Keratinocyte (primary cell): ENCODE measurements around the gene SDF4. TPM values are rescaled to one million over a fixed set of nuclear protein-coding genes. Genes with fewer than 3 reads are reported as not detected.

Experiments
- DNase-seq: peaks from one replicate; pipeline ENCODE4 v3.0.0-alpha.2; 2011; ENCODE audit warnings: low read depth, missing footprints, low spot score
- FAIRE-seq: peaks from 2 replicates; lab custom pipeline; 2011; peaks lifted over from hg19 to GRCh38; lab: Jason Lieb, UNC
- H2AFZ ChIP-seq: 2 replicates; pipeline ENCODE4 v1.6.0; 2012; ENCODE audit warnings: low read length, control low read depth, inconsistent platforms; ENCODE audit not compliant: control insufficient read depth
- H3K27ac ChIP-seq: 2 replicates; pipeline ENCODE4 v1.5.1; 2011; ENCODE audit warnings: low read length; ENCODE audit not compliant: control insufficient read depth, insufficient read depth
- H3K27me3 ChIP-seq: 3 replicates; pipeline ENCODE4 v1.6.0; 2011; ENCODE audit warnings: low read length; ENCODE audit not compliant: control insufficient read depth, insufficient read depth; ENCODE audit errors: extremely low read depth
- H3K36me3 ChIP-seq, 2 experiments: 2 replicates in 1 of 2; 3 replicates in 1 of 2; pipeline ENCODE4 v1.5.1; 2011; ENCODE audit warnings: low read length in 2 of 2, mild to moderate bottlenecking in 1 of 2; ENCODE audit not compliant: control insufficient read depth in 2 of 2, insufficient read depth in 2 of 2; ENCODE audit errors: extremely low read depth in 1 of 2
- H3K4me1 ChIP-seq: 3 replicates; pipeline ENCODE4 v1.5.1; 2011; ENCODE audit warnings: low read length; ENCODE audit not compliant: control insufficient read depth, insufficient read depth; ENCODE audit errors: extremely low read depth
- H3K4me2 ChIP-seq: 3 replicates; pipeline ENCODE4 v1.6.0; 2011; ENCODE audit warnings: low read depth, low read length; ENCODE audit not compliant: control insufficient read depth, insufficient read depth; ENCODE audit errors: extremely low read depth
- H3K4me3 ChIP-seq, 3 experiments: fragments of 200-600 bp in 1 of 3; sonication (generic) in 1 of 3; 2 replicates in 2 of 3; 3 replicates in 1 of 3; pipeline ENCODE4 v1.5.1; 2011 to 2016; ENCODE audit warnings: low read length in 3 of 3, mild to moderate bottlenecking in 3 of 3, control low read depth in 2 of 3, inconsistent platforms in 1 of 3, low read depth in 1 of 3, mixed read lengths in 1 of 3, mixed run types in 1 of 3, moderate library complexity in 1 of 3; ENCODE audit not compliant: control insufficient read depth in 2 of 3, insufficient read depth in 2 of 3; ENCODE audit errors: extremely low read depth in 1 of 3
- H3K79me2 ChIP-seq: 2 replicates; pipeline ENCODE4 v1.6.0; 2012; ENCODE audit warnings: low read length; ENCODE audit not compliant: control insufficient read depth, insufficient read depth
- H3K9ac ChIP-seq: 3 replicates; pipeline ENCODE4 v1.6.0; 2011; ENCODE audit warnings: low read length; ENCODE audit not compliant: control insufficient read depth, insufficient read depth; ENCODE audit errors: extremely low read depth
- H3K9me1 ChIP-seq: 3 replicates; pipeline ENCODE4 v1.6.0; 2011; ENCODE audit warnings: low read length; ENCODE audit not compliant: control insufficient read depth, insufficient read depth; ENCODE audit errors: extremely low read depth
- H3K9me3 ChIP-seq: 2 replicates; pipeline ENCODE4 v1.5.1; 2012; ENCODE audit warnings: low read depth, low read length; ENCODE audit not compliant: control insufficient read depth
- H4K20me1 ChIP-seq: 3 replicates; pipeline ENCODE4 v1.6.0; 2011; ENCODE audit warnings: low read length; ENCODE audit not compliant: control insufficient read depth, insufficient read depth; ENCODE audit errors: extremely low read depth
- EZH2 ChIP-seq: IDR thresholded peaks from one replicate; pipeline ENCODE4 v1.6.1; 2012; ENCODE audit warnings: inconsistent platforms, mild to moderate bottlenecking, low read length, moderate library complexity
- dilution Hi-C: fragments of 300-500 bp; cut with MboI; formaldehyde crosslinking; loops from one replicate; pipeline ENCODE4 v1.7.0; 2020; ENCODE audit warnings: low sequenced_read_pairs; ENCODE audit not compliant: extremely low pct_ligation_motif_present
- polyA plus RNA-seq, 5 experiments: library from polyadenylated mRNA; depleted of rRNA in 3 of 5; stranded (reverse) in 3 of 5; stranded (forward) in 1 of 5; unstranded in 1 of 5; fragments of >200 nt; gene quantifications; 1 replicate in 1 of 5; 2 replicates in 3 of 5; 3 replicates in 1 of 5; pipeline versions ENCODE4 v1.2.1 to v1.2.3, GENCODE V29; 2011 to 2012; ENCODE audit warnings: missing spikeins in 2 of 5, low read depth in 1 of 5, low replicate concordance in 1 of 5
- TF ChIP-seq, protein P1 (sequence below), 3 experiments: IDR thresholded peaks in 1 of 3; conservative IDR thresholded peaks in 1 of 3; optimal IDR thresholded peaks in 1 of 3; 2 replicates in 2 of 3; 3 replicates in 1 of 3; pipeline versions ENCODE3 to v1.5.1; 2011; ENCODE audit warnings: low read length in 3 of 3, mild to moderate bottlenecking in 3 of 3, moderate library complexity in 2 of 3, control low read depth in 1 of 3, inconsistent platforms in 1 of 3; ENCODE audit not compliant: insufficient read depth in 2 of 3; ENCODE audit errors: extremely low read depth in 1 of 3

The SDF4 gene
- polyA plus RNA-seq, 1 donor (not counting 4 experiments of a cell fraction or from before 2014, with no cell fraction given): 66.3 TPM

DNA sequence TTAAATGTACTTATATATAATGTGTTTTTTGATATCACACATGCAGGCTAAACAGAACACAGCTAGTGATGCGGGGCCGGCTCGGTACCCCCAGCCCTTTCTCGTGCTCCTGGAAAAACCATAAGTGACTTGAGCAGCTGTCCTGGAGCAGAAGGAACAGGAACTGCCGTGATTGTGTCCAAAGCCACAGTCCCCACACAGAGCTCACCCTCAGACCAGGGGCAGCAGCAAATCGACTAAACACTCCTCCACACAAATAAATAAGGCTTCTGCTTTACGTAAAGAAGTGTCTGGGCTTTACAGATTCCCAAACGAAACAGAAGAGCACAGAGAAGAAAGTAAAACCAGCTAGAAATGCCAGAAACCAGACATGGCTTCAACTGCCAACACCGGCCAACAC lies 32.2 kb upstream of the SDF4 start:
- Histone ChIP-seq H3K4me3 (no peak overlapping the region), H3K36me3 (peaks cover 39 to 40% of the 10 kb centered on the region in 2 experiments), H4K20me1 (peaks cover 15% of the 10 kb centered on the region), H3K27me3 (no peaks in the 10 kb centered on the region), H3K4me1 (peaks cover 11% of the 10 kb centered on the region), H3K9me1 (no peaks in the 10 kb centered on the region), H3K9me3 (no peaks in the 10 kb centered on the region), H3K27ac (peak overlapping the region; percentile 20), H3K4me2 (no peak overlapping the region), H3K79me2 (peaks cover 34% of the 10 kb centered on the region), H2AFZ (no peak overlapping the region), H3K9ac (peak overlapping the region; percentile 22)
- FAIRE-seq (no peak), DNase-seq (no peak)
- no peak for TF ChIP-seq EZH2
- TF ChIP-seq, protein P1, sequence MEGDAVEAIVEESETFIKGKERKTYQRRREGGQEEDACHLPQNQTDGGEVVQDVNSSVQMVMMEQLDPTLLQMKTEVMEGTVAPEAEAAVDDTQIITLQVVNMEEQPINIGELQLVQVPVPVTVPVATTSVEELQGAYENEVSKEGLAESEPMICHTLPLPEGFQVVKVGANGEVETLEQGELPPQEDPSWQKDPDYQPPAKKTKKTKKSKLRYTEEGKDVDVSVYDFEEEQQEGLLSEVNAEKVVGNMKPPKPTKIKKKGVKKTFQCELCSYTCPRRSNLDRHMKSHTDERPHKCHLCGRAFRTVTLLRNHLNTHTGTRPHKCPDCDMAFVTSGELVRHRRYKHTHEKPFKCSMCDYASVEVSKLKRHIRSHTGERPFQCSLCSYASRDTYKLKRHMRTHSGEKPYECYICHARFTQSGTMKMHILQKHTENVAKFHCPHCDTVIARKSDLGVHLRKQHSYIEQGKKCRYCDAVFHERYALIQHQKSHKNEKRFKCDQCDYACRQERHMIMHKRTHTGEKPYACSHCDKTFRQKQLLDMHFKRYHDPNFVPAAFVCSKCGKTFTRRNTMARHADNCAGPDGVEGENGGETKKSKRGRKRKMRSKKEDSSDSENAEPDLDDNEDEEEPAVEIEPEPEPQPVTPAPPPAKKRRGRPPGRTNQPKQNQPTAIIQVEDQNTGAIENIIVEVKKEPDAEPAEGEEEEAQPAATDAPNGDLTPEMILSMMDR (optimal IDR thresholded peaks at IDR 0.05 in 1 of 3, IDR thresholded peaks at IDR 0.05 in 1 of 3, conservative IDR thresholded peaks at IDR 0.05 in 1 of 3; ENCODE audit: extremely low read depth in 1 of 3, insufficient read depth in 2 of 3, low read length in 3 of 3): no peak
- dilution Hi-C loops: no loop called here

DNA sequence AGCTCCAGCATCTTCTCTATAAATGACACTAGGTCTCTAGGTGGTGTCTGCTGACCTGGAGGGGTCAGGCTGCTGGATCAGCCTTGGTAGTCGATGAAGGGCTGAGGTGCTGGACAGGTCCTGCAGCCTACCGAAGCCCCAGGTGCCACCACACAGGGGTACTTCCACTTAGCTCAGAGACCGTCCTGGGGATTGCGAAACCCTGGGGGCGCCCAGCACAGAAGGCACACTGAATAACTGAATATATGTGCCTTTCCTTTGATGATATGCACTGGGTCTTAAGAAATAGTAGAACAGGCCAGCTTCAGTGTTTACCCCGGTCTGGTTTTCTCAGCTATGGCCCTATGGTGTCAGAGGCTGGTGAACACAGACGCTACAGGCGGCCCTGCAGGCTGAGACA lies 31.0 kb upstream of the SDF4 start:
- no peak overlapping the region for H3K9ac ChIP-seq
- H3K27ac ChIP-seq: no peak overlapping the region
- no peak overlapping the region for H3K4me2 ChIP-seq
- peaks cover 20% of the 10 kb centered on the region for H3K4me1 ChIP-seq
- peaks cover 37 to 43% of the 10 kb centered on the region in 2 experiments for H3K36me3 ChIP-seq
- no peaks in the 10 kb centered on the region for H3K9me1 ChIP-seq
- H3K27me3 ChIP-seq: no peaks in the 10 kb centered on the region
- H3K9me3 ChIP-seq: no peaks in the 10 kb centered on the region
- dilution Hi-C loops: no loop called here
- no peak overlapping the region for H2AFZ ChIP-seq
- peaks cover 21% of the 10 kb centered on the region for H4K20me1 ChIP-seq
- FAIRE-seq (no peak), DNase-seq (no peak)
- H3K4me3 ChIP-seq: no peak overlapping the region
- no peak for TF ChIP-seq EZH2
- TF ChIP-seq, protein P1 (optimal IDR thresholded peaks at IDR 0.05 in 1 of 3, IDR thresholded peaks at IDR 0.05 in 1 of 3, conservative IDR thresholded peaks at IDR 0.05 in 1 of 3; ENCODE audit: extremely low read depth in 1 of 3, insufficient read depth in 2 of 3, low read length in 3 of 3): no peak
- peaks cover 21% of the 10 kb centered on the region for H3K79me2 ChIP-seq
